ENCODE results near the gene USP27X. TPM values are rescaled to one million over a fixed set of nuclear protein-coding genes. Genes with fewer than 3 reads are reported as not detected.

The USP27X gene
- total RNA-seq, 2 donors from 2014 or later = 1.0 to 2.2 TPM

DNA sequence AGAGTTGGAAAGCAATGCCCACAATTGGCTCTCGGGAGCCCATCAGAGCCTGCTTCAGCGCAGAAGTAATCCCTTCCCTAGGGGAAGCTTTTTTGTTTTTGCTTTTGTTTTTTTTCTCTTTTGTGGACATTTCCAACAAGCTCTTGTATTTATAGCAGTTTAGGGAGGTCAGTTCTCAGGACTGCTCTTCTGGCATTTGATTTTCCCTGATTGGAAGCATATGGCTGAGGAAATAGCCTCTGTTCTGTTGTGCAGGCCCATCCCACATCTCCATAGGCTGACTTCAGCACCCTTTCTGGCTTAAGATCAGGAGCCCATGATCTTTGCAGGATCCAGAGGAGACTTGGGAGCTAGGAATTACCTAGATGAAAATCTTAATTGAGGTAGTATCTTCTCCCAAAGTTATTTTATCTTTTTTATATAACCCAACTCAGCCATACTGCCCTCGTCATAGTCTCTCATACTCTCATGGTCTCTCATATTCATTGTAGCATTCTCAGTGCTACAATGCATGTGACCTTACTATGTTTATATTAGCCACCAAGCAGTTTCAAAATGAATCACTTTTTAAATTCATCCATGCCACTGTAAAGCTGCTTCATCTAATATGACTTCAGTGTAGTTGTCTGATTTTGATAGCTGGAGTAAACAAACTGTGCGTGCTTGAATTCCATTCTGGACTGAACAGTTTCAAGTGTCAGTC lies 33.4 kb upstream of the USP27X start:
- H3K9ac ChIP-seq (ENCODE audit: low read depth in 2 of 2, low read length in 2 of 2) = no peak overlapping the region
- TF ChIP-seq, protein P1, sequence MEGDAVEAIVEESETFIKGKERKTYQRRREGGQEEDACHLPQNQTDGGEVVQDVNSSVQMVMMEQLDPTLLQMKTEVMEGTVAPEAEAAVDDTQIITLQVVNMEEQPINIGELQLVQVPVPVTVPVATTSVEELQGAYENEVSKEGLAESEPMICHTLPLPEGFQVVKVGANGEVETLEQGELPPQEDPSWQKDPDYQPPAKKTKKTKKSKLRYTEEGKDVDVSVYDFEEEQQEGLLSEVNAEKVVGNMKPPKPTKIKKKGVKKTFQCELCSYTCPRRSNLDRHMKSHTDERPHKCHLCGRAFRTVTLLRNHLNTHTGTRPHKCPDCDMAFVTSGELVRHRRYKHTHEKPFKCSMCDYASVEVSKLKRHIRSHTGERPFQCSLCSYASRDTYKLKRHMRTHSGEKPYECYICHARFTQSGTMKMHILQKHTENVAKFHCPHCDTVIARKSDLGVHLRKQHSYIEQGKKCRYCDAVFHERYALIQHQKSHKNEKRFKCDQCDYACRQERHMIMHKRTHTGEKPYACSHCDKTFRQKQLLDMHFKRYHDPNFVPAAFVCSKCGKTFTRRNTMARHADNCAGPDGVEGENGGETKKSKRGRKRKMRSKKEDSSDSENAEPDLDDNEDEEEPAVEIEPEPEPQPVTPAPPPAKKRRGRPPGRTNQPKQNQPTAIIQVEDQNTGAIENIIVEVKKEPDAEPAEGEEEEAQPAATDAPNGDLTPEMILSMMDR (IDR thresholded peaks at IDR 0.05) = no peak
- no peaks in the 10 kb centered on the region for H3K27me3 ChIP-seq
- intact Hi-C loops (cut with DNase I) = no loop called here
- no peaks in the 10 kb centered on the region for H3K36me3 ChIP-seq
- H3K4me3 ChIP-seq = no peak overlapping the region
- DNase-seq = no peak
- no peaks in the 10 kb centered on the region for H3K9me3 ChIP-seq
- no peaks in the 10 kb centered on the region for H3K4me1 ChIP-seq
- no peak overlapping the region for H3K27ac ChIP-seq

DNA sequence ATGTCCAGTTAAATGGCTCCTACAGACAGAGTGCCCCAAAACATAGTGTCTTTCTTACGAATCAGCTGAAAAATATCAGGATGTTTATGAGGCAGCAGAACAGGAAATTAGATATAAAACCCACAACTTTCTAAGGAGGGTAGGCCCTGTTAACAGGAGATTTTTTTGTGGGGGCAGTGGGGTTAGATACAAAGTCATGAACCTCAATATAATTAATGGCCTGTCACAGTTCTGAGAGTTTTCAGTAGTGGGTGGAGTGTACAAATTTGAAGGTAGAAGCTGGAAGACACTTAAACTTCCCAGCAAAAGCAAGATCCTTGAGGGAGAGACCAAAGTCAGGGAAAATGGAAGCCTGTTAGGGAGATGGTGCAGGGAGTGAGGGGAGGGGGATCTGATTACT lies 32.8 kb upstream of the USP27X start:
- DNase-seq = no peak
- Histone ChIP-seq H3K9me3 (no peaks in the 10 kb centered on the region), H3K4me3 (no peak overlapping the region), H3K4me1 (no peaks in the 10 kb centered on the region), H3K9ac (ENCODE audit: low read depth in 2 of 2, low read length in 2 of 2) (no peak overlapping the region), H3K27me3 (no peaks in the 10 kb centered on the region), H3K36me3 (no peaks in the 10 kb centered on the region), H3K27ac (no peak overlapping the region)
- TF ChIP-seq, protein P1 (IDR thresholded peaks at IDR 0.05) = no peak
- intact Hi-C loops (cut with DNase I) = no loop called here

DNA sequence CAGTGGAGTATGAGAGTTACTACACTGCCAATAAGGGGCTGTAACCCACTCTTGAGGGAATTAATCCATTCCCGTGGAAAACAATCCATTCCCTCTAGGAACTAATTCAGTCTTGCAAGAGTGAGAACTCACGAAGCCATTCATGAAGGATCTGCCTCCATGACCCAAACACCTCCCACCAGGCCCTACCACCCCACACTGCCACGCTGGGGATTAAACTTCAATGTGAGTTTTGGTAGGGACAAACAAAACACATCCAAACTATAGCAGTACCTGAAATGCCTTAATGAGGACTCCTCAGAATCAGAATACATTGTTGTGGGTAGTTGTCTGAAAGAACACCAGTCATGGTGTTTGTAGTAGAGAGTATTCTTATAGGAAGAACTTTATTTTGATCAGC lies 31.0 kb upstream of the USP27X start:
- TF ChIP-seq, protein P1 (IDR thresholded peaks at IDR 0.05) = no peak
- DNase-seq = no peak
- intact Hi-C loops (cut with DNase I) = no loop called here
- Histone ChIP-seq H3K27me3 (peaks cover 5% of the 10 kb centered on the region), H3K9me3 (no peaks in the 10 kb centered on the region), H3K4me1 (no peaks in the 10 kb centered on the region), H3K36me3 (no peaks in the 10 kb centered on the region), H3K4me3 (no peak overlapping the region), H3K9ac (ENCODE audit: low read depth in 2 of 2, low read length in 2 of 2) (no peak overlapping the region), H3K27ac (no peak overlapping the region)

DNA sequence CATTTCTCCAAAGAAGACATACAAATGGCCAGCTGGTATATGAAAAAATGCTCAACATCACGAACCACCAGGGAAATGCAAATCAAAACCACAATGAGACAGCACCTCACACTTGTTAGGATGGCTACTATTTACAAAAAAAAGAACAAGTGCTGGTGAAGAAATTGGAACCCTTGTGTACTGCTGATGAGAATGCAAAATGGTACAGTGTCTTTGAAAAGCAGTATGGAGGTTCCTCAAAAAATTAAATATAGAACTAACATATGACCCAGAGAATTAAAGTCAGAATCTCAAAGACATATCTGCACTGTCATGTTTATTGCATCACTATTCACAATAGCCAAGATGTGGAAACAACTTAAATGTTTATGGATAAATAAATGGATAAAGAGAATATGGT lies 29.3 kb upstream of the USP27X start:
- no peak overlapping the region for H3K4me3 ChIP-seq
- H3K9me3 ChIP-seq = no peaks in the 10 kb centered on the region
- H3K36me3 ChIP-seq = no peaks in the 10 kb centered on the region
- DNase-seq = no peak
- TF ChIP-seq, protein P1 (IDR thresholded peaks at IDR 0.05) = no peak
- intact Hi-C loops (cut with DNase I) = no loop called here
- H3K27me3 ChIP-seq = peaks cover 9% of the 10 kb centered on the region
- no peak overlapping the region for H3K27ac ChIP-seq
- H3K4me1 ChIP-seq = no peaks in the 10 kb centered on the region
- H3K9ac ChIP-seq (ENCODE audit: low read depth in 2 of 2, low read length in 2 of 2) = no peak overlapping the region

DNA sequence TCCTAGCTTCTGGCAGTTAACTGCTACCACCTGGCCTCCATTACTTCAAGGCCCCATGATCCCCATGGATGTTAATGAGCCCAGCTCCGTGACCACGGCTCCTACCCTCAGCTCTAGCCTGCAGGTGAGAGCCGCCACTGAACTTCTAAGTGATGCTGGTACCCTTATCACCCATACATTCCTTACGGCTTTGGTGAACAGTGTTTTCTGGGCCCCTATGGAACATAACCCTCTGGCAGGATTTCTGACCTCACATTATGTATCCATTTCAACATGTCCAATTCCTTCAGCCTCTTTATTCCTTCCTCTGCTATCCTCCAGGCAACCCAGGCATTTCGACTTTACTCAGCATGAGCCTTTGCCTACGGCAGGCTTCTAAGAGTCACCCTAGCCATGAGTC lies 25.6 kb upstream of the USP27X start:
- H3K9ac ChIP-seq (ENCODE audit: low read depth in 2 of 2, low read length in 2 of 2) = no peak overlapping the region
- intact Hi-C loops (cut with DNase I) = no loop called here
- no peak for DNase-seq
- no peak overlapping the region for H3K4me3 ChIP-seq
- no peaks in the 10 kb centered on the region for H3K9me3 ChIP-seq
- H3K27ac ChIP-seq = no peak overlapping the region
- no peaks in the 10 kb centered on the region for H3K4me1 ChIP-seq
- H3K36me3 ChIP-seq = no peaks in the 10 kb centered on the region
- H3K27me3 ChIP-seq = peaks cover 9% of the 10 kb centered on the region
- TF ChIP-seq, protein P1 (IDR thresholded peaks at IDR 0.05) = no peak

All from colonic mucosa (tissue), 4 donors.